HS-27A (cell line): ENCODE measurements around the gene MPZL3.

Experiments
- DNase-seq: peaks from one replicate; pipeline ENCODE4 v3.0.0-alpha.2; 2012; ENCODE audit warnings: low read depth, missing footprints

MPZL3 gene, protein sequence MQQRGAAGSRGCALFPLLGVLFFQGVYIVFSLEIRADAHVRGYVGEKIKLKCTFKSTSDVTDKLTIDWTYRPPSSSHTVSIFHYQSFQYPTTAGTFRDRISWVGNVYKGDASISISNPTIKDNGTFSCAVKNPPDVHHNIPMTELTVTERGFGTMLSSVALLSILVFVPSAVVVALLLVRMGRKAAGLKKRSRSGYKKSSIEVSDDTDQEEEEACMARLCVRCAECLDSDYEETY

GRCh38 chr11:118251858-118252652, at the start of gene MPZL3:
Gene MPZL3, minus strand, starts transcription at chr11:118252365. Its CDS starts 71 bp downstream, at chr11:118252294.
- no peak for DNase-seq

DNA sequence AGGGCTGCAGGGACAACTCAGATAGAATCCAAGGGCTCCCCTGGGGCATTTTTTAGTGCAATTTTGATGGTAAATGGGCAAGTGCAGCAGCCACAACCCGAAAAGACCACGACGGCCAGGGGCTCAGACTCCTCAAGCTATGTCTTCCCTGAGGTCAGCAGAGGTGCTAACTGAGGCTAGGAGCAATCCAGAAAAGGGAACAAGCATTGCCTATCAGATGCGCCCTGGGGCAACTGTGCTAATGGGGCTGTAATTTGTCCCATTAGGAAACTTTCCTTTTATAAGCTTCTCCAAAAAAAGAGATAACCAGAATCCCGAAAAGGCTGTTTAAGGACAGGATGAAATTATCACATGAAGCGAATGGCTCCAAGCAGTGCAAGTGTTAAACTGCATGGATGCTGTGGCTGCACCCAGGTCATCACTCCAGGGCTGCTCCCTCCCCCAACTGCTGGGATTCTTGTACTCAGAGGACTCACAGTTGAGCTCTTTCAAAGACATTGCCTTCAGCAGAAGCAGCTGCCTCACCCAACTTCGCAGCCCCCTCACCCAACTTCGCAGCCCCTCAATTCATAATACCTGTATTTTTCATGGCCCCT, 49.5 kb upstream of the MPZL3 start:
- no peak for DNase-seq

DNA sequence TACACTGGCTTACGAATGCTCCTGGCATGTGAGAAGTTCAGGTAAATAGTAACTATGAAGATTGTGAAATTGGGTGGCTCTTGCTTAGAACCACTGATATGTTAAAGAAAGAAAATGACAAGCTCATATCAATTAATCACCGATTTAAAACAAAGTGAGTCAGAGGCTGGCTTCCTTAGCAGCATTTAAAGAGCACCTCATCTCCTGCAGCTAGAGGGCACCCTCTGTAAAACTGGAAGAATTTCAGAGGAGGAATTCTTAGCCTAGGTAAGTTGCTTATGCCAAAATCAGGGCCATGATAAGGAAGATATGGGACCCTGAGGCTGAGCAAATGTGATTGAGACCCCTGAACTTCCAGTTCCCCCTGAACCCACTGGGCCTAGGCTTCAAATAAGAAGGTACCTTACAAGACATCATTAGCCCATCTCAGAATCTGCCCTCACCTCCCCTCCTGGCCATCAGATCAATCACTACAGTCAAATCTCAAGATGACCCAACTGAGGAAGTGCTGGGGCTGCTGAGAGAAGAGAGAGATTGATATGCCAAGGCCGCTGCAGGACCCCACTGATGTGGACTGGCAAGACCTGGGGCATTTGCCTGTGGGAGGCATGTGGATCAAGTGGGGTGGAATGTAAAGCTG, 43.8 kb upstream of the MPZL3 start:
- no peak for DNase-seq

DNA sequence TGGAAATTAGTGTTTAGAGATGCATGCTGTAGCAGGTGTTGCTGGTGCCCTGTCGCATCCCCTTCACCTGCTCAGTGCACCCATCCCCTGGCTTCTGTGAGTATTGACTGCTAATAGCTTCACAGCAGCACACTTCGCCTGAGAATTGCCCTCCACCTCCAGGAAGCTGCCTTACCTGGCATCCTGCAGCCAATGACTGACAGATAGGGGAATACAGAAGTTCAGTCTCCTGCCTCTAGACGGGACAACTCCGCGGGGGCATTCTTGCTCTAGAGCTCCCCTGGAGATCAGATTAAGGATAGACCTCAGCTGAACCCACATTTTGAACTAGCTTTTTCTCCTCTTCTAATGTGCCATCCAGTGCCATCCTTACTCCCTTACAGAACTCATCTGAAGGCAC, 43.0 kb upstream of the MPZL3 start:
- no peak for DNase-seq

- DNase-seq, result no peak
Observed at GRCh38 chr11:118294053-118294452, 41.9 kb upstream of the MPZL3 start.

DNA sequence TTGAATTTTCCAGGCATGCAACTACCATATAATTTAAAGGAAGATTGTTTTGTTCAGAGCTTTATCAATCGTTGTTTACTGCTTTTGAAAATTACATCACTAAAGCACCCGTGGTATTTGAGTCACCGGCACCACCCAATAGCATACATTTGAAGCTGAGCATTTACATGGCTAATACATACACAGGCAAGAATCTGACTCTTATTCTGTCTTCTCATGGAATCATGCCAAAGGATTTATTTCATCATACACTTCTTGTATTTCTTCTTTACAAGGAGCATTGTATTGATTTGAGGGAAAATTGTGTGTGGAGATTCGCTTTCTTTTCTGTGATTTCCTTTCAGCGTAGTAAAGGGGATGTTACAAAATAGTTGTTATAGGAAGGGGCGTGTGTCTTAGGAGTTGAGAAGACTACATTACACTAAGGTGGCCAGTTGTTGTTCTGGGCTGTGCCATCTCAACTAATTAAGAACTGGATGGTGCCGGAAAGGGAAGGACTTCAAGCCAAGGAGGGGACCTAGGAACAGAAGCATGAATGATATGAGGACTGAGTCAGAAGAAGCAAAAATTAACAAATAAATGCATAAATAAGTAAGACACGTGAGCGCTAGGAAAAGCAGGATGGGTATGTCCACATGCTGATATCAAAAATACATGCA, 39.4 kb upstream of the MPZL3 start:
- DNase-seq, result no peak

- DNase-seq, result no peak
Observed at GRCh38 chr11:118290923-118291322, 38.8 kb upstream of the MPZL3 start.

- DNase-seq, result no peak
Observed at GRCh38 chr11:118289401-118289800, 37.2 kb upstream of the MPZL3 start.

DNA sequence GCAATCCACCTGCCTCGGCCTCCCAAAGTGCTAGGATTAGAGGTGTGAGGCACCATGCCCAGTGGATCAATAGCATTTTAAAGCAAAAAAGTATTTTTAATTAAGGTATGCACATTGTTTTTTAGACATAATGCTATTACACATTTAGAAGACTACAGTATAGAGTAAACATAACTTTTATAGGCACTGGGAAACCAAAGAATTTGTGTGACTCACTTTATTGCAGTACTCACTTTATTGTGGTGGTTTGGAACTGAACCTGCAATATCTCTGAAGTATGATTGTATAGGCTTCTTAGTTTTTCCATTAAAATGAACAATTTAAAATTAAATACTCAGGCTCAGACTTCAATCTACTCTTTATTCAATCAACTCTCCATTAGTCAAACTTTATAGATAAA, 34.8 kb upstream of the MPZL3 start:
- no peak for DNase-seq

GRCh38 chr11:118286545-118286944, 34.4 kb upstream of the MPZL3 start:
- no peak for DNase-seq

- DNase-seq, result no peak
Observed at GRCh38 chr11:118283756-118284350, 31.7 kb upstream of the MPZL3 start.

DNA sequence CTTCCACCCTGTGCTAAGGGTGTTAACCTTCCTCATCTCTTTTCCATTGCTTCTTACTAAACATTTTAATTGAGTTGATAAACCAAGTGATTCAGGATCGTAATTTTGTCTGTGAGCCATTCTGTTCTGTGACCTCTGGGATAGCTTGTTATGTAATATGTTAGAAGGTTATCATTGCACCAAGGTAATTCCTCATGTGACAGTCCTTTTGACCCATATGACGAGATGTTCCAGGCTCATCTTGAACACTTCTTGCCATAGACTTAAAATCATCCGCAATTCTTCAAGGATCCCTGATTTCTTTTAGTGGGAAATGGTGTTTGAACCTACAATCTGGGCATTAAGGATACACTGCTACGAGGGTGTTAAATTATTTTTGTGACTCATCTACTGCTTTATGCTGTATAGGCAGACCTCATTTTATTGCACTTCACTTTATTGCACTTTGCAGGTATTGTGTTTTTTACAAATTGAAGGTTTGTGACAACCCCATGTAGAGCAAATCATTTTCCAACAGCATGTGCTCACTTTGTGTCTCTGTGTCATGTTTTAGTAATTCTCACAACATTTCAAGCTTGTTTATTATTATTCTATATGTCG, 31.0 kb upstream of the MPZL3 start:
- DNase-seq, result no peak

GRCh38 chr11:118282606-118283005, 30.4 kb upstream of the MPZL3 start:
- DNase-seq, result no peak

DNA sequence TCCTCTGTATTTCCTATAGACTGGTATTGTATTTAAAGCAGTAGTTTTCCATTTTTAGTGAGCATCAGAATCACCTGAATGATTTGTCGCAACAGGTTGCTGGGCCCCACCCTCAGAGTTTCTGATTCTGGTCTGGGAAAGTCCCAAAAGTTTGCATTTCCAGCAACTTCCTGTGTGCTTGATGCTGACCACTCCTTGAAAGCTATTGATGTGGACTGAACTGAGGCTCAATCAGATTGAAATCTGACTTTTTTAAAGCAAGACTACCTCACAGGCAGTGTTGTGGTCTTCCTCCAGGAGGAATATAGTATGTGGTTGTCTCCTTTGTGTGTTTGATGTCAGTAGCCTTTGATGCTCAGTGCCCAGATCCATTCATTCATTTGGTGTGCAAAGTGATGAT, 29.1 kb upstream of the MPZL3 start:
- DNase-seq, result no peak

- DNase-seq, result no peak
Observed at GRCh38 chr11:118277312-118277711, 25.1 kb upstream of the MPZL3 start.

GRCh38 chr11:118276422-118276821, 24.3 kb upstream of the MPZL3 start:
- DNase-seq, result no peak

DNA sequence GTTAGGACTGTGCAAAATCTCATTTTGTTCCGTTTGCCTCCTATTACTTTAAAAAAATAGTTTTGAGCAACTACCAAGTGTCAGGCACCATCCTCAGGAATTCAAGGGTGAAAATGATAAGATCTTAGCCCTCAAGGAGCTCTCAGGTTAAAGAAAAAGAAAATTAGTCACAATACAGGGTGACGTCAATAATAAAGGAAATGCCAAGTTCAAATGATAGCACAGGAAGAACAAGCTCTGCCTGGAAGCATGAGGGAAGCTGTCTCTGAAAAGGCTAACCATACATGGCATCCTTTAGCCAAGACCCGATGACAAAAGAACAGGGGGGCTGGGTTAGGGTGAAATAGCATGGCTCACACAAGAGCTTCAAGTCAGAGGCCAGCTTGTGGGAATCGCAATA, 23.0 kb upstream of the MPZL3 start:
- no peak for DNase-seq

DNA sequence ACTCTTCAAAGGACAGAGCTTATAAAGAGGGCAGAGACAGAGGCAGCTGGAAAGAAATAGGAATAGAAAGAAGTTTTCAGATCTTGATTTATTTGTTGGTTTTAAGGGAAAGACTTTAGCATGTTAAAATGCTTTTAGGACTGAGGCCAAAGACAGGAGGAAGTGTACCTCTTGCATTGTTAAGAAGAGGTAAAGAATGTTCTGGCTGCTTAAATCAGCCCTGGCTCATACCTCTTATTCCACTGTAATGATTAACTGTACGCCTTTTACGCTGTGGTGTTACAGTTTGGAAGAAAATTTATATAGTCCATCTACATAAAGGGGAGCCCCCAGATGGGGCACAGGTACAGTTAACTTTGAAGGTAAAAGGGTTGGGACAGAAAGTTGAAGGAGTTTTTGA, 22.0 kb upstream of the MPZL3 start:
- DNase-seq, result no peak

- no peak for DNase-seq
Observed at GRCh38 chr11:118272001-118272400, 19.8 kb upstream of the MPZL3 start.

DNA sequence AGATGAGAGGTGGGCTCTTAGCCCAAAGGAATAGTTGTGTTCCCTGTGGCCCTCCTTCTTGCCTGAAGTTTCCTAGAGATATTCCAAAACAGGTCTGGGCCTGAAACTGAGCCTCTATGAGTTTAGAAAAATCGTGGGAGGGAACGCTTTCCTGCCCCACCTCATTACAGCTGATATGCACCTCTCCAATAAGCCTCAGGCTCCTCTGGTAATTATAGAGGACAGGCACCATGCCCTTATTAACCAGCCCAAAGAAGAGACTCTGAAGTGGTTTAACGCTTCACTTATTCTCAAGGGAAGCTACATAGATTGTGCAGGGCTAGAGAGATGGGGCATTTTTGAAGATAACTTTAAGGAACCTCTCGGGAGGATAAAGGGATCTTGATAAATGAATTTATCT, 15.3 kb upstream of the MPZL3 start:
- no peak for DNase-seq

DNA sequence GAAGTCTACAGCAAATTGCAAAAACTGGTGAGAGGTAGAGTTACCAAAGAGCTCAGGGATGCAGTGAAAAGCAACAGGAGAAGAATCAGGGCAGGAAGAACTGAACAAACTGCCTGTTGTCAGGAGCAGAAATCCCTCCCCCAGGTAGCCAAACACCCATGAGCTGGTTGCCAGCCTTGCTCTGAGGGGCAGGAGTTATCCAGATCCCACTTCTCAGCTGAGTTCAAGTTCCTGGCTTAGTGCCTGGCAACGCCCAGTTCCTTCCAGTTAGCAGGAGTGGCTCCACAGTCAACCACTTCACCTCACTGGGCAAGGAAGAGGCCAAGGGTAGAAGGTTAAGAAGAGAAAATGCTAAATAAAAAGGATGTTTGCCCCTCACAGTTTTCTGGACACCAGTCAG, 13.8 kb upstream of the MPZL3 start:
- no peak for DNase-seq
